K562 (cell line): ENCODE data around the gene GALNT16. TPM values are rescaled to one million over a fixed set of nuclear protein-coding genes. Genes with fewer than 3 reads are reported as not detected.
A peak's percentile ranks its signal among the peaks of the same experiment; 100 is the strongest.

Source experiments
- ATAC-seq: fragments of 200-7000 bp; cut with Tn5 transposase; 3 replicates; pipeline ENCODE4 v1.9.1; 2020; ENCODE audit warnings: moderate library complexity
- BruUV-seq: library from RNA; stranded (reverse); fragments of 400-500 nt; replicated peaks from 2 replicates; lab custom pipeline; 2021; lab: Mats Ljungman, UMichigan
- CTCF ChIA-PET: fragments of 300-600 bp; formaldehyde crosslinking; extraction: SDS; loops from one replicate; lab custom pipeline; 2021; ENCODE audit warnings: low intra/inter-chr PET ratio; lab: Yijun Ruan, JAX
- POLR2A ChIA-PET: fragments of 300-600, 350-650 bp; sonication (Branson Sonifier 250); formaldehyde crosslinking; extraction: SDS; loops from one replicate; lab custom pipeline; 2021; ENCODE audit warnings: antibody characterized with exemption, inconsistent platforms; lab: Yijun Ruan, JAX
- DNase-seq, 4 experiments: peaks; one replicate each; pipeline versions ENCODE4 v3.0.0 to v3.0.0-alpha.2; 2011 to 2018; ENCODE audit warnings: low spot score in 3 of 4, mixed read lengths in 3 of 4; ENCODE audit errors: extremely low read depth in 1 of 4
- FAIRE-seq: peaks from 2 replicates; lab custom pipeline; 2011; peaks lifted over from hg19 to GRCh38; lab: Jason Lieb, UNC
- H2AFZ ChIP-seq: 2 replicates; pipeline ENCODE4 v1.6.0; 2011; ENCODE audit warnings: low read depth, low read length, control low read depth, inconsistent platforms
- H3K27ac ChIP-seq: fragments of 200-600 bp; 3 replicates; pipeline ENCODE4 v1.8.0; 2011; ENCODE audit warnings: low read depth, mild to moderate bottlenecking, control low read depth, inconsistent platforms, low read length, moderate library complexity, mixed read lengths; ENCODE audit errors: extremely low read depth
- H3K27me3 ChIP-seq, 2 experiments: fragments of 300-600 bp in 1 of 2; 2 replicates in 1 of 2; 3 replicates in 1 of 2; pipeline versions ENCODE4 v1.6.0 to v1.8.0; 2011; ENCODE audit warnings: inconsistent platforms in 2 of 2, low read length in 2 of 2, mild to moderate bottlenecking in 1 of 2, mixed read lengths in 1 of 2, moderate library complexity in 1 of 2; ENCODE audit not compliant: control insufficient read depth in 2 of 2, insufficient read depth in 2 of 2
- H3K36me3 ChIP-seq: fragments of 300-600 bp; 3 replicates; pipeline ENCODE4 v1.8.0; 2011; ENCODE audit warnings: mild to moderate bottlenecking, low read length, inconsistent platforms; ENCODE audit not compliant: control insufficient read depth, insufficient read depth
- H3K4me1 ChIP-seq, 2 experiments: fragments of 200-600 bp in 1 of 2; replicated peaks in 1 of 2; 2 replicates in 1 of 2; 3 replicates in 1 of 2; pipeline versions ENCODE4 v1.5.1 to v1.8.0; 2011; ENCODE audit warnings: inconsistent platforms in 2 of 2, low read length in 2 of 2, mild to moderate bottlenecking in 1 of 2, mixed read lengths in 1 of 2, moderate library complexity in 1 of 2; ENCODE audit not compliant: control insufficient read depth in 2 of 2, insufficient read depth in 2 of 2
- H3K4me2 ChIP-seq: 2 replicates; pipeline ENCODE4 v1.6.1; 2011; ENCODE audit warnings: low read length, control low read depth, inconsistent platforms, mixed read lengths; ENCODE audit not compliant: insufficient read depth
- H3K4me3 ChIP-seq: fragments of 200-600 bp; sonication (generic), shearing (Covaris generic); 2 replicates; pipeline ENCODE4 v1.5.1; 2016; ENCODE audit warnings: control low read depth, inconsistent platforms
- H3K79me2 ChIP-seq: fragments of 200-600 bp; 3 replicates; pipeline ENCODE4 v1.8.0; 2011; ENCODE audit warnings: low read length, inconsistent platforms; ENCODE audit not compliant: control insufficient read depth, insufficient read depth
- H3K9ac ChIP-seq, 2 experiments: 2 replicates each; pipeline versions ENCODE4 v1.6.0 to v1.6.1; 2011; ENCODE audit warnings: low read depth in 2 of 2, low read length in 2 of 2, control low read depth in 1 of 2, inconsistent platforms in 1 of 2, mild to moderate bottlenecking in 1 of 2, mixed read lengths in 1 of 2; ENCODE audit not compliant: insufficient read depth in 1 of 2
- H3K9me1 ChIP-seq: one replicate; pipeline ENCODE4 v1.6.0; 2011; ENCODE audit warnings: inconsistent platforms, mild to moderate bottlenecking, low read length, moderate library complexity; ENCODE audit not compliant: control insufficient read depth, insufficient read depth
- H3K9me3 ChIP-seq: replicated peaks from 2 replicates; pipeline ENCODE4 v1.5.1; 2011; ENCODE audit warnings: low read depth, low read length, inconsistent platforms; ENCODE audit not compliant: control insufficient read depth, insufficient read depth
- H4K20me1 ChIP-seq: replicated peaks from 2 replicates; pipeline ENCODE4 v1.6.1; 2011; ENCODE audit warnings: low read length, inconsistent platforms, mixed read lengths; ENCODE audit not compliant: control insufficient read depth, insufficient read depth
- ATF6 ChIP-seq: sonication (generic); formaldehyde crosslinking; IDR thresholded peaks from 2 replicates; pipeline ENCODE4 v1.4.0; 2020; ENCODE audit warnings: mild to moderate bottlenecking, missing genetic modification reagents
- CREBBP ChIP-seq: IDR thresholded peaks from one replicate; pipeline ENCODE4 v1.6.1; 2012; ENCODE audit warnings: low read depth, mild to moderate bottlenecking, control low read depth, inconsistent platforms, low read length
- NONO ChIP-seq, 2 experiments: fragments of 200-400 bp in 1 of 2; fragments of 450-650 bp in 1 of 2; formaldehyde crosslinking in 1 of 2; IDR thresholded peaks; 2 replicates each; pipeline ENCODE4 v1.6.1; 2017; ENCODE audit warnings: low read depth in 2 of 2, mild to moderate bottlenecking in 2 of 2, moderate library complexity in 2 of 2, low read length in 1 of 2
- POLR2H ChIP-seq: IDR thresholded peaks from 2 replicates; pipeline ENCODE4 v1.6.1; 2016; ENCODE audit warnings: missing genetic modification characterization, low read depth, mild to moderate bottlenecking, control low read depth, missing compliant biosample characterization, moderate library complexity
- SMARCC2 ChIP-seq: fragments of 450-650 bp; IDR thresholded peaks from 2 replicates; pipeline ENCODE4 v1.6.1; 2017; ENCODE audit warnings: antibody characterized with exemption, moderate library complexity, mild to moderate bottlenecking, low read depth
- TCF3 ChIP-seq: sonication (generic); formaldehyde crosslinking; IDR thresholded peaks from 2 replicates; pipeline ENCODE4 v1.4.0; 2020; ENCODE audit warnings: mild to moderate bottlenecking, missing genetic modification reagents
- ZNF324 ChIP-seq: fragments of 250-450 bp; sonication (Bioruptor Pico); IDR thresholded peaks from 2 replicates; pipeline ENCODE4 v1.4.0; 2020; ENCODE audit warnings: mild to moderate bottlenecking
- WGBS: fragments of 100-300 bp; shearing (Covaris generic); methylation state at CpG from one replicate; pipeline ENCODE4 v1.1.6; 2016; ENCODE audit warnings: low coverage, mixed read lengths; ENCODE audit not compliant: insufficient coverage; ENCODE audit errors: missing lambda C conversion rate; 5-methylcytosine and 5-hydroxymethylcytosine counted together
- in situ Hi-C: fragments of 300-500 bp; cut with MboI; formaldehyde crosslinking; loops from 4 replicates; pipeline ENCODE4 v1.15.0; 2018; ENCODE audit warnings: inconsistent platforms, mixed read lengths
- intact Hi-C: fragments of 100-400 bp; cut with micrococcal nuclease; formaldehyde crosslinking; loops from 2 replicates; pipeline ENCODE4 v1.14.2; 2022
- polyA plus RNA-seq, 8 experiments: library from polyadenylated mRNA; depleted of rRNA in 4 of 8; stranded (reverse) in 5 of 8; unstranded in 3 of 8; fragments of >200 nt; fragmentation: Nextera tagmentation in 2 of 8; fragmentation: Illumina TruSeq in 1 of 8; extraction: Ambion mirVana in 2 of 8; extraction: Trizol in 1 of 8; gene quantifications; 2 replicates each; pipeline versions ENCODE4 v1.2.1 to v1.2.3, GENCODE V29; 2011 to 2014; ENCODE audit warnings: inconsistent platforms in 1 of 8, missing spikeins in 1 of 8
- total RNA-seq, 7 experiments: library from RNA; depleted of rRNA in 6 of 7; stranded (reverse); fragments of >200 nt in 6 of 7; fragmentation: Illumina TruSeq in 2 of 7; extraction: Trizol in 2 of 7; gene quantifications; 2 replicates each; pipeline versions ENCODE4 v1.2.1 to v1.2.3, GENCODE V29; 2011 to 2021; ENCODE audit warnings: low replicate concordance in 1 of 7

Gene GALNT16
- total and polyA plus RNA-seq, 9 of the 15 experiments (the other 6 are each of a cell fraction or from before 2014, with no cell fraction given): not detected

DNA sequence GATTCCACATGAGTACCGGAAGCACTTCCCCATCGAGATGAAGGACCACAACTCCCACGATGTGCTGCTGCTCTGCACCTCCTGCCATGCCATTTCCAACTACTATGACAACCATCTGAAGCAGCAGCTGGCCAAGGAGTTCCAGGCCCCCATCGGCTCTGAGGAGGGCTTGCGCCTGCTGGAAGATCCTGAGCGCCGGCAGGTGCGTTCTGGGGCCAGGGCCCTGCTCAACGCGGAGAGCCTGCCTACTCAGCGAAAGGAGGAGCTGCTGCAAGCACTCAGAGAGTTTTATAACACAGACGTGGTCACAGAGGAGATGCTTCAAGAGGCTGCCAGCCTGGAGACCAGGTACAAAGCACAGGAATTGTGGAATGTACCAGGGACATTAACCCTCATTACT, 22.4 kb upstream of the GALNT16 start:
- H3K4me2 ChIP-seq: no peak overlapping the region
- POLR2A ChIA-PET: no interaction called here
- no peaks in the 10 kb centered on the region for H4K20me1 ChIP-seq
- H3K36me3 ChIP-seq: peaks cover 5% of the 10 kb centered on the region; the same call in 1 of the 3 replicates
- in situ Hi-C loops (no loop called here), intact Hi-C loops (no loop called here)
- no peak for TF ChIP-seq CREBBP
- no peak for TF ChIP-seq TCF3
- no peak for TF ChIP-seq NONO (IDR thresholded peaks at IDR 0.05; ENCODE audit: low read depth in 2 of 2, low read length in 1 of 2)
- no peak for TF ChIP-seq ATF6 (CRISPR knock-in tag)
- no peak for TF ChIP-seq SMARCC2
- no peak for TF ChIP-seq POLR2H (tag)
- TF ChIP-seq ZNF324 (CRISPR knock-in tag): no peak
- no peaks in the 10 kb centered on the region for H3K9me1 ChIP-seq
- no peak overlapping the region for H3K27ac ChIP-seq
- H3K9me3 ChIP-seq: no peaks in the 10 kb centered on the region
- H3K9ac ChIP-seq: 0 out of 4 replicates have a peak overlapping the region, but pooled peaks of 1 of the 2 experiments have one; percentile 26
- DNase-seq (no peak), FAIRE-seq (no peak), ATAC-seq (no peak)
- 69% methylated on average over 11 of the region's 12 CpGs for WGBS
- H3K79me2 ChIP-seq: no peaks in the 10 kb centered on the region
- no peaks in the 10 kb centered on the region for H3K27me3 ChIP-seq
- BruUV-seq: no TSS peak
- H3K4me1 ChIP-seq: peaks cover 3% of the 10 kb centered on the region in 2 experiments; a peak in 1 of 5 replicates
- CTCF ChIA-PET: no interaction called here
- H3K4me3 ChIP-seq: no peak overlapping the region
- H2AFZ ChIP-seq: no peak overlapping the region
